Hepatocyte (in vitro differentiated cells): ENCODE measurements around the gene ETV6.

Source experiments
- EZH2 ChIP-seq: fragments of 200-600 bp; sonication (generic); IDR thresholded peaks from 2 replicates; pipeline ENCODE4 v1.6.1; 2016; ENCODE audit warnings: antibody characterized with exemption, mild to moderate bottlenecking, borderline replicate concordance
- EZH2phosphoT487 ChIP-seq: fragments of 200-600 bp; sonication (generic); IDR thresholded peaks from one replicate; pipeline ENCODE4 v1.6.1; 2018; ENCODE audit warnings: antibody characterized with exemption, mild to moderate bottlenecking, low read depth, moderate library complexity; ENCODE audit not compliant: unreplicated experiment, severe bottlenecking
- TF ChIP-seq, protein P1 (sequence below): fragments of 200-600 bp; sonication (generic); IDR thresholded peaks from 2 replicates; pipeline ENCODE4 v1.5.1; 2016; ENCODE audit warnings: antibody characterized with exemption, mild to moderate bottlenecking; ENCODE audit not compliant: poor library complexity

DNA sequence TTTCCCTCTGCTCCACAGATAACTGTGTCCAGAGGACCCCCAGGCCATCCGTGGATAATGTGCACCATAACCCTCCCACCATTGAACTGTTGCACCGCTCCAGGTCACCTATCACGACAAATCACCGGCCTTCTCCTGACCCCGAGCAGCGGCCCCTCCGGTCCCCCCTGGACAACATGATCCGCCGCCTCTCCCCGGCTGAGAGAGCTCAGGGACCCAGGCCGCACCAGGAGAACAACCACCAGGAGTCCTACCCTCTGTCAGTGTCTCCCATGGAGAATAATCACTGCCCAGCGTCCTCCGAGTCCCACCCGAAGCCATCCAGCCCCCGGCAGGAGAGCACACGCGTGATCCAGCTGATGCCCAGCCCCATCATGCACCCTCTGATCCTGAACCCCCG is 219.9 kb downstream of the ETV6 start:
- TF ChIP-seq, protein P1, sequence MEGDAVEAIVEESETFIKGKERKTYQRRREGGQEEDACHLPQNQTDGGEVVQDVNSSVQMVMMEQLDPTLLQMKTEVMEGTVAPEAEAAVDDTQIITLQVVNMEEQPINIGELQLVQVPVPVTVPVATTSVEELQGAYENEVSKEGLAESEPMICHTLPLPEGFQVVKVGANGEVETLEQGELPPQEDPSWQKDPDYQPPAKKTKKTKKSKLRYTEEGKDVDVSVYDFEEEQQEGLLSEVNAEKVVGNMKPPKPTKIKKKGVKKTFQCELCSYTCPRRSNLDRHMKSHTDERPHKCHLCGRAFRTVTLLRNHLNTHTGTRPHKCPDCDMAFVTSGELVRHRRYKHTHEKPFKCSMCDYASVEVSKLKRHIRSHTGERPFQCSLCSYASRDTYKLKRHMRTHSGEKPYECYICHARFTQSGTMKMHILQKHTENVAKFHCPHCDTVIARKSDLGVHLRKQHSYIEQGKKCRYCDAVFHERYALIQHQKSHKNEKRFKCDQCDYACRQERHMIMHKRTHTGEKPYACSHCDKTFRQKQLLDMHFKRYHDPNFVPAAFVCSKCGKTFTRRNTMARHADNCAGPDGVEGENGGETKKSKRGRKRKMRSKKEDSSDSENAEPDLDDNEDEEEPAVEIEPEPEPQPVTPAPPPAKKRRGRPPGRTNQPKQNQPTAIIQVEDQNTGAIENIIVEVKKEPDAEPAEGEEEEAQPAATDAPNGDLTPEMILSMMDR, result no peak
- TF ChIP-seq EZH2 (no peak), EZH2phosphoT487 (no peak)
